ENCODE measurements around the gene SUCLG2.

SUCLG2 gene

GRCh38 chr3:67384016-67384415 lies 270.4 kb downstream of the SUCLG2 start:
- DNase-seq (ENCODE audit: low read depth) = peak; percentile 28

- DNase-seq (ENCODE audit: low read depth) = no peak
Observed at GRCh38 chr3:67383379-67383778, 271.0 kb downstream of the SUCLG2 start.

- DNase-seq (ENCODE audit: low read depth) = no peak
Observed at GRCh38 chr3:67382536-67382935, 271.9 kb downstream of the SUCLG2 start.

- DNase-seq (ENCODE audit: low read depth) = peak; percentile 8
Observed at GRCh38 chr3:67381667-67382272, 272.6 kb downstream of the SUCLG2 start.

GRCh38 chr3:67380118-67380517 lies 274.3 kb downstream of the SUCLG2 start:
- no peak for DNase-seq (ENCODE audit: low read depth)

- no peak for DNase-seq (ENCODE audit: low read depth)
Observed at GRCh38 chr3:67377299-67377698, 277.1 kb downstream of the SUCLG2 start.

- DNase-seq (ENCODE audit: low read depth) = no peak
Observed at GRCh38 chr3:67376416-67376815, 278.0 kb downstream of the SUCLG2 start.

- no peak for DNase-seq (ENCODE audit: low read depth)
Observed at GRCh38 chr3:67375976-67376375, 278.4 kb downstream of the SUCLG2 start.

- DNase-seq (ENCODE audit: low read depth) = no peak
Observed at GRCh38 chr3:67362686-67363085, 291.7 kb downstream of the SUCLG2 start.

- DNase-seq (ENCODE audit: low read depth) = no peak
Observed at GRCh38 chr3:67361770-67362169, 292.6 kb downstream of the SUCLG2 start.

- DNase-seq (ENCODE audit: low read depth) = no peak
Observed at GRCh38 chr3:67361323-67361722, 293.1 kb downstream of the SUCLG2 start.

GRCh38 chr3:67357610-67358458 lies 296.6 kb downstream of the SUCLG2 start:
- no peak for DNase-seq (ENCODE audit: low read depth)

GRCh38 chr3:67349551-67350174 lies 304.7 kb downstream of the SUCLG2 start:
- peak; percentile 8 for DNase-seq (ENCODE audit: low read depth)

GRCh38 chr3:67346081-67346480 lies 308.3 kb downstream of the SUCLG2 start:
- no peak for DNase-seq (ENCODE audit: low read depth)

- no peak for DNase-seq (ENCODE audit: low read depth)
Observed at GRCh38 chr3:67335813-67336212, 318.6 kb downstream of the SUCLG2 start.

- DNase-seq (ENCODE audit: low read depth) = no peak
Observed at GRCh38 chr3:67334588-67334987, 319.8 kb downstream of the SUCLG2 start.

GRCh38 chr3:67329358-67329757 lies 325.1 kb downstream of the SUCLG2 start:
- no peak for DNase-seq (ENCODE audit: low read depth)

- no peak for DNase-seq (ENCODE audit: low read depth)
Observed at GRCh38 chr3:67327582-67327981, 326.8 kb downstream of the SUCLG2 start.

GRCh38 chr3:67325231-67325630 lies 329.2 kb downstream of the SUCLG2 start:
- DNase-seq (ENCODE audit: low read depth) = no peak

Measured in stromal cell of bone marrow (primary cell).